ENCODE data around the gene FKBP15. TPM values are rescaled to one million over a fixed set of nuclear protein-coding genes. Genes with fewer than 3 reads are reported as not detected.

FKBP15 gene, protein sequence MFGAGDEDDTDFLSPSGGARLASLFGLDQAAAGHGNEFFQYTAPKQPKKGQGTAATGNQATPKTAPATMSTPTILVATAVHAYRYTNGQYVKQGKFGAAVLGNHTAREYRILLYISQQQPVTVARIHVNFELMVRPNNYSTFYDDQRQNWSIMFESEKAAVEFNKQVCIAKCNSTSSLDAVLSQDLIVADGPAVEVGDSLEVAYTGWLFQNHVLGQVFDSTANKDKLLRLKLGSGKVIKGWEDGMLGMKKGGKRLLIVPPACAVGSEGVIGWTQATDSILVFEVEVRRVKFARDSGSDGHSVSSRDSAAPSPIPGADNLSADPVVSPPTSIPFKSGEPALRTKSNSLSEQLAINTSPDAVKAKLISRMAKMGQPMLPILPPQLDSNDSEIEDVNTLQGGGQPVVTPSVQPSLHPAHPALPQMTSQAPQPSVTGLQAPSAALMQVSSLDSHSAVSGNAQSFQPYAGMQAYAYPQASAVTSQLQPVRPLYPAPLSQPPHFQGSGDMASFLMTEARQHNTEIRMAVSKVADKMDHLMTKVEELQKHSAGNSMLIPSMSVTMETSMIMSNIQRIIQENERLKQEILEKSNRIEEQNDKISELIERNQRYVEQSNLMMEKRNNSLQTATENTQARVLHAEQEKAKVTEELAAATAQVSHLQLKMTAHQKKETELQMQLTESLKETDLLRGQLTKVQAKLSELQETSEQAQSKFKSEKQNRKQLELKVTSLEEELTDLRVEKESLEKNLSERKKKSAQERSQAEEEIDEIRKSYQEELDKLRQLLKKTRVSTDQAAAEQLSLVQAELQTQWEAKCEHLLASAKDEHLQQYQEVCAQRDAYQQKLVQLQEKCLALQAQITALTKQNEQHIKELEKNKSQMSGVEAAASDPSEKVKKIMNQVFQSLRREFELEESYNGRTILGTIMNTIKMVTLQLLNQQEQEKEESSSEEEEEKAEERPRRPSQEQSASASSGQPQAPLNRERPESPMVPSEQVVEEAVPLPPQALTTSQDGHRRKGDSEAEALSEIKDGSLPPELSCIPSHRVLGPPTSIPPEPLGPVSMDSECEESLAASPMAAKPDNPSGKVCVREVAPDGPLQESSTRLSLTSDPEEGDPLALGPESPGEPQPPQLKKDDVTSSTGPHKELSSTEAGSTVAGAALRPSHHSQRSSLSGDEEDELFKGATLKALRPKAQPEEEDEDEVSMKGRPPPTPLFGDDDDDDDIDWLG
- 10 to 100 TPM; 20.5 to 42.3 (median 32.0) TPM for total RNA-seq

DNA sequence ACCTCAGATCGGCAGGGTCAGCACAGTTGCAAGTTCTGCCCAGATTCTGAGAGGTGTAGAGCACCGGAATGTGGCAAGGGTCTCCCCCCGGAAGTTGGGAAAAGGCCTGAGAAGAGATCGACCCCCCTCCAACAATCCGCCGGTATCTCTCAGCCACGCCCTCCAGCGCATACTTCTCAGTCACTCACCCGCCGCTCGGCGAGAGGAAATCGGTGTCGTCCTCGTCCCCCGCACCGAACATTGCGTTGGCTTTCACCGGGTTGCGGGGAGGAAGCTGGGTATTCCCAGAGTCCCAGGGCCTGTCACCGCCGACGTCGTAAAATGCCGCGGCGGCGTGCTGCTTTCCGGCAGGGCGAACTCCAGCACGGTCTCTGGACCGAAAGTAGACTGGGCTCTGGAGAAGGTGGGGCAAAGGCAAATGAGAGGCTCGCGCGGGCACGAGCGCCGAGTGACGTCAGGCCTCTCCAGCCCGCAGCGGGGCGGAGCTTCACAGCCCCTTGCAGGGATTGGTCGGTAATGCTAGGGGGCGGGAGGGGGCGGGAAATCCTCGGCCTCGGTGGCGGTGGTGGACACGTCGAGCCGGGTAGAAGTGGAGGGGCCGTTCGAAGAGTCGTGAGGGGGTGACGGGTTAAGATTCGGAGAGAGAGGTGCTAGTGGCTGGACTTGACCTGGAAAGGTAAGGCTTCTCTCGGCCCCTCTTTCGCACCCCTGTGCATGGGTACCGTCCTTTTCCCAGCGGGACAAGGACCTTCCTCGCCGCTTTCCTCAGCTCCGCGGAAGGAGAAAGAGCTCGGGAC lies at the start of gene FKBP15, which contains the start of gene SLC31A1:
FKBP15 (minus strand) TSS at position 275 of the 797 bp plus-strand sequence; CDS start at position 241, 34 bp downstream.
SLC31A1 (plus strand) TSS at position 542 of the 797 bp plus-strand sequence. CDS start 34,605 bp downstream, outside the sequence.
- ATAC-seq (ENCODE audit: low FRiP score) = peak; percentile 99
- DNase-seq (ENCODE audit: low spot score) = peak; percentile 86
- TF ChIP-seq, protein P1, sequence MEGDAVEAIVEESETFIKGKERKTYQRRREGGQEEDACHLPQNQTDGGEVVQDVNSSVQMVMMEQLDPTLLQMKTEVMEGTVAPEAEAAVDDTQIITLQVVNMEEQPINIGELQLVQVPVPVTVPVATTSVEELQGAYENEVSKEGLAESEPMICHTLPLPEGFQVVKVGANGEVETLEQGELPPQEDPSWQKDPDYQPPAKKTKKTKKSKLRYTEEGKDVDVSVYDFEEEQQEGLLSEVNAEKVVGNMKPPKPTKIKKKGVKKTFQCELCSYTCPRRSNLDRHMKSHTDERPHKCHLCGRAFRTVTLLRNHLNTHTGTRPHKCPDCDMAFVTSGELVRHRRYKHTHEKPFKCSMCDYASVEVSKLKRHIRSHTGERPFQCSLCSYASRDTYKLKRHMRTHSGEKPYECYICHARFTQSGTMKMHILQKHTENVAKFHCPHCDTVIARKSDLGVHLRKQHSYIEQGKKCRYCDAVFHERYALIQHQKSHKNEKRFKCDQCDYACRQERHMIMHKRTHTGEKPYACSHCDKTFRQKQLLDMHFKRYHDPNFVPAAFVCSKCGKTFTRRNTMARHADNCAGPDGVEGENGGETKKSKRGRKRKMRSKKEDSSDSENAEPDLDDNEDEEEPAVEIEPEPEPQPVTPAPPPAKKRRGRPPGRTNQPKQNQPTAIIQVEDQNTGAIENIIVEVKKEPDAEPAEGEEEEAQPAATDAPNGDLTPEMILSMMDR (IDR thresholded peaks at IDR 0.05) = no peak

DNA sequence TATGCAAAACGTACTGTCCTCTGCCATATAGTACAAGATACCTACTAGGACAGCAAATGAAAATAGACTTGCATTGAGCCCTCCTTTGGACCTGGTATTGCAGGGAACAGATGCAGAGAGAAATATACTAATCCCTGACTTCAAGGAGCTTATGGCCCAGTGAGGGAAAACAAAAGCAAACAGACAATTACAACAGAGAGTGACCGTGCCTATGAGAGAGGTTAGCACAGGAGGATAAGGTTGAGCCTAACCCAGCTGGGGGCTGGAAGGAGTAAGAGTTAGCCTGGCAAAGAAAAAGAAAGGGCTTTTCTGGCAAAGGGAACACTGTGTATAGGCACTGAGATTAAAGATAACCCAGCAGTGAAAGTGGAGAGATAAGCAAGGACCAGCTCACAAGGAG lies 48.8 kb upstream of the FKBP15 start:
- TF ChIP-seq, protein P1 (IDR thresholded peaks at IDR 0.05) = no peak
- ATAC-seq (ENCODE audit: low FRiP score) (no peak), DNase-seq (ENCODE audit: low spot score) (no peak)

DNA sequence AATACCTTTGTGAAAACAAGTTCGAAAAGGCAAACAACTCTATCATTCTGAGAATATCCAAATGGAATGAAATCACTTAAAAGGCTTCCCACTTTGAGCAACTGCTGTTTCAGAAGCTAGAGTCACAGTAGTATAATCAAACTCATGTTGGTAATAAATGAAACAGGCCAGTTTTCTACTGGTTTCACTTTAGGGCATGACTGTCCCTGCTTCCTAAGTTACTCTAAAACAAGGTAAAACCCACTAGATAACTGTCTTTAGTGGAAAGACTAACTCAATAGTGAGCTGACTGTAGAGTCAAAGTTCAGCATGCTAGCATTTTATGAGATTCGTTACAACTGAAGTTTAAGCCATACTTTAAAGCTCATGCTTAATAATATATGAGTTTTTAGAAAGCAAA lies 48.3 kb upstream of the FKBP15 start:
- DNase-seq (ENCODE audit: low spot score) = no peak
- no peak for ATAC-seq (ENCODE audit: low FRiP score)
- TF ChIP-seq, protein P1 (IDR thresholded peaks at IDR 0.05) = no peak

DNA sequence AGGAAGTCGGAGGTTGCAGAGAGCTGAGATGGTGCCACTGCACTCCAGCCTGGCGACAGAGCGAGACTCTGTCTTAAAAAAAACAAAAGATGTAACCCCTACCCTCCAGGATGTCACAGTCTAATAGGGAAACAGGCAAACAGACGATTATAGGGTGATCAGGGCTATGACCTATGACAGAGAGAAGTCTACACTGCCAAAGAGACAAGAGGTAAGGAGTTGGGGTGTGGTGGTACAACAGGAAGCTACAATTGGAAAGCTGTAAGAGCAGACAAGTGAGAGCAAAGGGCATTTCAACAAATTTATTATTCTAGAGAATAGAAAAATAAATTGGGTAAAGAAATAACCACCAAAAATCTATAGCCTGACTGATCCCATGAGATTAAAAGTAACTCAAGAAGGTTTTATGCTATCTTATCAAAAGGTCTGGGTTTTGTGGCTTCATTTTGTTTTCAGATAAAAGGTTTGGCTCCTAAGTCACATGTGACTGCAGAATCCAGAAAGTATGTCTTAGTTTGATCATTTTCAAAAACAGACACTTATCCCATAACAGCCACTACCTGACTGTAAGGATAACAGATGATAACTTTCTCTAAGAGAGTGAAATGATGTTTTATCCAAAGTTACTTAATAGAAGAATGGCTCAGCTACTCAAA lies 47.0 kb upstream of the FKBP15 start:
- no peak for DNase-seq (ENCODE audit: low spot score)
- no peak for ATAC-seq (ENCODE audit: low FRiP score)
- TF ChIP-seq, protein P1 (IDR thresholded peaks at IDR 0.05) = no peak

DNA sequence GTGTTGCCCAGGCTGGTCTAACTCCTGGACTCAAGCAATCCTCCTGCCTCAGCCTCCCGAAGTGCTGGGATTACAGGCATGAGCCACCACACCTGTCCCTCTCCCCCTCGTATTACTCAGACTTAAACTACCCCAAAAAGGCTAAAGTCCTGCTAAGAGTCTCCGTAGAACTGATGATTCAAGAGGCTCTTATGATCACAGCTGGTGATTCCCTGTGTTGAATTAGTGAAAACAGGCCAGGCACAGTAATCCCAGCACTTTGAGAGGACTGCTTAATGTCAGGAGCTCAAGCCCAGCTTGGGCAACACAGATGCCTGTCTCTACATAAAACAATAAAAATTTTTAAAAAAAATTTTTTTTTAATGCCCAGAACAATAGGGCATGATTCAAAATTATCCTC lies 45.1 kb upstream of the FKBP15 start:
- ATAC-seq (ENCODE audit: low FRiP score) (no peak), DNase-seq (ENCODE audit: low spot score) (no peak)
- TF ChIP-seq, protein P1 (IDR thresholded peaks at IDR 0.05) = no peak
